GM12878 (cell line): ENCODE measurements around the gene SLC25A11. TPM values are rescaled to one million over a fixed set of nuclear protein-coding genes. Genes with fewer than 3 reads are reported as not detected.
"Not testable (repeated sequence)": the region's sequence is repeated elsewhere in the genome, so short reads cannot be mapped to it uniquely, and the experiment has no call there.

Source experiments
- ATAC-seq: fragments of 200-7000 bp; cut with Tn5 transposase; 3 replicates; pipeline ENCODE4 v1.9.1; 2020; ENCODE audit warnings: mild to moderate bottlenecking, moderate library complexity
- BruUV-seq: library from RNA; stranded (reverse); fragments of 400-500 nt; replicated peaks from 2 replicates; lab custom pipeline; 2021; lab: Mats Ljungman, UMichigan
- CTCF ChIA-PET: fragments of 300-600 bp; sonication (Branson Sonifier 250); formaldehyde crosslinking; extraction: SDS; loops from one replicate; lab custom pipeline; 2021; ENCODE audit warnings: inconsistent platforms; lab: Yijun Ruan, JAX
- POLR2A ChIA-PET: fragments of 350-600 bp; formaldehyde crosslinking; extraction: SDS; loops from one replicate; lab custom pipeline; 2021; ENCODE audit warnings: inconsistent platforms; lab: Charles Lee
- RAD21 ChIA-PET: fragments of 300-600 bp; sonication (Branson Sonifier 250); formaldehyde crosslinking; loops from one replicate; lab custom pipeline; 2023; ENCODE audit warnings: antibody characterized with exemption; ENCODE audit not compliant: unreplicated experiment; lab: Charles Lee
- SMC1A ChIA-PET: fragments of 300-600 bp; sonication (Branson Sonifier 250); formaldehyde crosslinking; loops from one replicate; lab custom pipeline; 2023; ENCODE audit not compliant: unreplicated experiment, uncharacterized antibody; lab: Charles Lee
- DNase-seq: peaks from one replicate; pipeline ENCODE4 v3.0.0-alpha.2; 2011; ENCODE audit warnings: low read depth, low spot score
- FAIRE-seq: peaks from 3 replicates; lab custom pipeline; 2011; peaks lifted over from hg19 to GRCh38; lab: Jason Lieb, UNC
- H2AFZ ChIP-seq: 2 replicates; pipeline ENCODE4 v1.6.0; 2011; ENCODE audit warnings: low read depth, low read length, control low read depth; ENCODE audit not compliant: control insufficient read depth
- H3K27ac ChIP-seq: 2 replicates; pipeline ENCODE4 v1.5.1; 2011; ENCODE audit warnings: control low read depth; ENCODE audit not compliant: control insufficient read depth, insufficient read depth
- H3K27me3 ChIP-seq, 2 experiments: replicated peaks in 1 of 2; 2 replicates each; pipeline versions ENCODE4 v1.6.0 to v1.6.1; 2011; ENCODE audit warnings: low read length in 1 of 2; ENCODE audit not compliant: control insufficient read depth in 2 of 2, insufficient read depth in 2 of 2
- H3K36me3 ChIP-seq, 2 experiments: 2 replicates each; pipeline ENCODE4 v1.5.1; 2011; ENCODE audit warnings: low read length in 1 of 2; ENCODE audit not compliant: control insufficient read depth in 2 of 2, insufficient read depth in 2 of 2
- H3K4me1 ChIP-seq: 2 replicates; pipeline ENCODE4 v1.6.1; 2011; ENCODE audit warnings: mild to moderate bottlenecking, low read length, moderate library complexity, mixed read lengths; ENCODE audit not compliant: control insufficient read depth, insufficient read depth
- H3K4me2 ChIP-seq: 2 replicates; pipeline ENCODE4 v1.6.0; 2011; ENCODE audit warnings: control low read depth; ENCODE audit not compliant: control insufficient read depth, insufficient read depth
- H3K4me3 ChIP-seq: fragments of 200-600 bp; sonication (generic); 2 replicates; pipeline ENCODE4 v1.5.1; 2016
- H3K79me2 ChIP-seq: 2 replicates; pipeline ENCODE4 v1.6.0; 2011; ENCODE audit warnings: low read length; ENCODE audit not compliant: control insufficient read depth, insufficient read depth
- H3K9ac ChIP-seq: 2 replicates; pipeline ENCODE4 v1.8.0; 2011; ENCODE audit warnings: low read length, control low read depth, mixed read lengths; ENCODE audit not compliant: control insufficient read depth, insufficient read depth
- H3K9me3 ChIP-seq: replicated peaks from 3 replicates; pipeline ENCODE4 v1.5.1; 2011; ENCODE audit warnings: mild to moderate bottlenecking, low read length; ENCODE audit not compliant: control insufficient read depth, insufficient read depth
- H4K20me1 ChIP-seq: 2 replicates; pipeline ENCODE4 v1.6.0; 2011; ENCODE audit not compliant: control insufficient read depth, insufficient read depth
- BHLHE40 ChIP-seq, 2 experiments: fragments of 450-650 bp in 1 of 2; IDR thresholded peaks; 2 replicates each; pipeline ENCODE4 v1.6.1; 2011 to 2017; ENCODE audit warnings: low read depth in 2 of 2, borderline replicate concordance in 1 of 2, improper control_type of control experiment in 1 of 2, low read length in 1 of 2, mild to moderate bottlenecking in 1 of 2
- GATAD2B ChIP-seq: fragments of 450-650 bp; conservative IDR thresholded peaks from 2 replicates; pipeline ENCODE4 v1.6.1; 2017; ENCODE audit warnings: low read depth, mild to moderate bottlenecking, moderate library complexity
- JUNB ChIP-seq: IDR thresholded peaks from 2 replicates; pipeline ENCODE4 v1.6.1; 2016; ENCODE audit warnings: antibody characterized with exemption, mild to moderate bottlenecking
- NFIC ChIP-seq: IDR thresholded peaks from 2 replicates; pipeline ENCODE4 v1.6.1; 2012; ENCODE audit warnings: low read depth, mild to moderate bottlenecking, inconsistent platforms, low read length, moderate library complexity
- NR2C2 ChIP-seq: IDR thresholded peaks from 2 replicates; pipeline ENCODE4 v1.6.1; 2011; ENCODE audit warnings: borderline replicate concordance, low read depth; ENCODE audit not compliant: control insufficient read depth, insufficient read length
- PAX8 ChIP-seq: fragments of 450-650 bp; IDR thresholded peaks from 2 replicates; pipeline ENCODE4 v1.6.1; 2017; ENCODE audit warnings: mild to moderate bottlenecking, moderate library complexity
- POLR2AphosphoS5 ChIP-seq: IDR thresholded peaks from 2 replicates; pipeline ENCODE4 v1.6.1; 2011; ENCODE audit warnings: mild to moderate bottlenecking, low read length, inconsistent platforms
- SMC3 ChIP-seq: IDR thresholded peaks from 2 replicates; pipeline ENCODE4 v1.6.1; 2011; ENCODE audit warnings: low read length, improper control_type of control experiment, borderline replicate concordance
- SUPT20H ChIP-seq: IDR thresholded peaks from 2 replicates; pipeline ENCODE4 v1.6.1; 2011; ENCODE audit warnings: low read depth, mild to moderate bottlenecking, low read length, moderate library complexity, borderline replicate concordance; ENCODE audit not compliant: control insufficient read depth
- ZNF274 ChIP-seq: IDR thresholded peaks from one replicate; pipeline ENCODE4 v1.8.0; 2011; ENCODE audit not compliant: insufficient read length, insufficient read depth
- WGBS: methylation state at CpG from one replicate; pipeline ENCODE4 v1.1.6; 2016; ENCODE audit warnings: low lambda C conversion rate; ENCODE audit not compliant: insufficient replicate concordance, insufficient coverage; ENCODE audit errors: missing lambda C conversion rate; 5-methylcytosine and 5-hydroxymethylcytosine counted together
- in situ Hi-C: fragments of 300-500 bp; cut with MboI; formaldehyde crosslinking; loops from 9 replicates; pipeline ENCODE4 v1.14.3; 2018; ENCODE audit warnings: mixed read lengths
- intact Hi-C: fragments of 100-400 bp; cut with micrococcal nuclease; formaldehyde crosslinking; loops from one replicate; pipeline ENCODE4 v1.14.2; 2022; ENCODE audit not compliant: unreplicated experiment
- polyA plus RNA-seq, 11 experiments: library from polyadenylated mRNA; depleted of rRNA in 4 of 11; unstranded in 6 of 11; stranded (reverse) in 5 of 11; fragments of >200 nt; fragmentation: Nextera tagmentation in 4 of 11; fragmentation: Illumina TruSeq in 1 of 11; extraction: Ambion mirVana in 4 of 11; extraction: Trizol in 1 of 11; gene quantifications; 1 replicate in 1 of 11; 2 replicates in 10 of 11; pipeline versions ENCODE4 v1.2.1 to v1.2.3, GENCODE V29; 2011 to 2016; ENCODE audit warnings: inconsistent platforms in 2 of 11, missing spikeins in 2 of 11, low read depth in 1 of 11
- total RNA-seq, 4 experiments: library from RNA; depleted of rRNA in 3 of 4; stranded (reverse); fragments of >200 nt in 3 of 4; fragmentation: Illumina TruSeq in 1 of 4; extraction: Trizol in 1 of 4; gene quantifications; 2 replicates each; pipeline versions ENCODE4 v1.2.1 to v1.2.3, GENCODE V29; 2013 to 2021
- TF ChIP-seq, protein P1 (sequence below), 3 experiments: IDR thresholded peaks in 2 of 3; conservative IDR thresholded peaks in 1 of 3; 2 replicates each; pipeline ENCODE4 v1.5.1; 2011; ENCODE audit warnings: low read depth in 3 of 3, low read length in 3 of 3, mild to moderate bottlenecking in 3 of 3, control low read depth in 2 of 3, moderate library complexity in 2 of 3, inconsistent platforms in 1 of 3, mixed read lengths in 1 of 3; ENCODE audit not compliant: control insufficient read depth in 2 of 3, insufficient read depth in 1 of 3; ENCODE audit errors: extremely low read depth in 1 of 3
- TF ChIP-seq, protein P2 (sequence below): IDR thresholded peaks from 2 replicates; pipeline ENCODE4 v1.6.1; 2012; ENCODE audit warnings: low read length, inconsistent platforms

Gene SLC25A11
- total and polyA plus RNA-seq, 10 of the 15 experiments (the other 5 are each of a cell fraction or from before 2014, with no cell fraction given): 5.8 to 142 (median 65.0) TPM

DNA sequence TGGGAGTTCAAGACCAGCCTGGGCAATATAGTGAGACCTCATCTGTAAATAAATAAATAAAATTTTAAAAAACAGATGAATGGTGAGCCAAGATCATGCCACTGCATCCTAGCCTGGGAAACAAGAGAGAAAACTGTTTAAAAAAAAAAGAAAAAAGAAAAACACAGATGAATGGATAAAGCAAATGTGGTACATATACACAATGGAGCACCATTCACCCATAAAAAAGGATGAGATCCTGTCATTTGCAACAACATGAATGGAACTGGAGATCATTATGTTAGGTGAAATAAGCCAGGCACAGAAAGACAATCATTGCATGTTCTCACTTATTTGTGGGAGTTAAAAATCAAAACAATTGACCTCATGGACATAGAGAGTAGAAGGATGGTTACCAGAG lies 33.2 kb downstream of the SLC25A11 start:
- SMC1A ChIA-PET, H3K4me2 ChIP-seq, CTCF ChIA-PET, POLR2A ChIA-PET, H3K27me3 ChIP-seq, H3K79me2 ChIP-seq, ATAC-seq, H3K9me3 ChIP-seq, H3K27ac ChIP-seq, H2AFZ ChIP-seq, H4K20me1 ChIP-seq, H3K4me3 ChIP-seq, intact Hi-C loops, H3K9ac ChIP-seq, FAIRE-seq, DNase-seq, BruUV-seq, in situ Hi-C loops, H3K36me3 ChIP-seq, RAD21 ChIA-PET: not testable (repeated sequence)
- H3K4me1 ChIP-seq: peaks cover 14% of the 10 kb centered on the region

DNA sequence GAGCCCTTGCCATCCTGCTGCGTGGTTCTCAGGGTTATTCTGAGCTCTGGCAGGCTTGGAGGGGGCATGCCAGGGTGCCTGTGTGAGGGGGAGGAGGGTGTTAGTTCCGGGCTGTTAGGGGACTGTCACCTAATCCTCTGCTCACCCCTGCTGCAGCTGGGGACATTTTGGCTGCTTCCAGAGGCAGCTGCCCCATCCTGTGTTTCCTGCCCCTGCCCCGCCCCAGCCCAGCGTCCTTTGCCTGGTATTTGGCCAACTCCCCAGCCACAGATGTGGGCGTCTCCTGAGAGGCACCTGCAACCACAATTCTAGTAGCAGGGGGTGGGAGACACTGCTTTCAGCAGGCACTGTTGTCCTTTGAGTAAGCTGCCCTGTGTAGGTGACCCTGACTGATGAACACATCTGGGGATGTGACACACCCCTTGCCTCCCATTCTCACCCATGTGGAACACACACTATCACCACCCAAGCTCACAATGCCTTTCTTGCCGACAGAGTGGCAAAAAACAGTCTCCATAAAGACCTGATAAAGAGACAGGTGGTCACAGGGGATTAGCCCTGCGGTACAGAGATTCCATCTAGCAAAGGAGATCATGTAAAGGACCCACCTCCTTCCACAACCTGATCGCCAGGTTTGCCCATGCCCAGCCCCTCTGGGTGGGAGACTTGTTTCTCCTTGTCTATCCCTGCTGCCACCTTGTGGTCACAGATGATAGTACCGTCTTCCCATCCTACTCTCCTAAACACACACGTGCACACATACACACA lies 36.6 kb downstream of the SLC25A11 start, which contains the start of gene CHRNE:
CHRNE (minus strand) TSS at position 48 of the 768 bp plus-strand sequence; CDS start at position 13, 35 bp downstream.
- Histone ChIP-seq H3K79me2 (no peaks in the 10 kb centered on the region), H2AFZ (no peak within 1 kb of the TSS; the same call in 1 of the 2 replicates), H3K9ac (no peak within 1 kb of the TSS), H3K4me1 (peaks cover 20% of the 10 kb centered on the region), H3K9me3 (no peaks in the 10 kb centered on the region; the same call in 2 of the 3 replicates), H3K27ac (no peak within 1 kb of the TSS), H3K36me3 (no peaks in the 10 kb centered on the region), H3K4me3 (no peak within 1 kb of the TSS), H4K20me1 (no peaks in the 10 kb centered on the region), H3K27me3 (no peaks in the 10 kb centered on the region; a peak in 2 of 4 replicates), H3K4me2 (peak within 1 kb of the TSS; percentile 36; the same call in 1 of the 2 replicates)
- 0% methylated on average over 10 of the region's 10 CpGs for WGBS
- no TSS peak for BruUV-seq
- in situ Hi-C loops (no loop called here), intact Hi-C loops (loop anchor here (5.0 kb wide), 1 partner anchor 171 kb away; the partner anchor contains the start of gene MED11)
- peak; percentile 80 for ATAC-seq
- peak; percentile 37 for DNase-seq
- FAIRE-seq: peak; percentile 91
- ChIA-PET SMC1A (interaction anchor here (0.6 to 1.6 kb wide), 10 partner anchors 13 to 336 kb away, joined by 3 to 4 read pairs (median 4); partner anchors contain the start of genes ARRB2, RNF167 and SLC25A11), RAD21 (interaction anchor here (0.9 to 1.3 kb wide), 3 partner anchors 37 to 194 kb away, joined by 3 to 4 read pairs (median 3); partner anchors contain the start of genes PFN1, RNF167 and SLC25A11), CTCF (interaction anchor here (0.6 to 3.0 kb wide), 24 partner anchors 10 to 467 kb away, joined by 3 to 11 read pairs (median 4); partner anchors contain the start of genes ARRB2 and SPAG7), POLR2A (interaction anchor here (1.4 kb wide), 1 partner anchor 35 kb away, joined by 3 read pairs; no protein-coding TSS in a partner anchor)
- TF ChIP-seq SMC3 (peak; percentile 46; the same call in 1 of the 2 replicates), PAX8 (no peak), POLR2AphosphoS5 (no peak), GATAD2B (peak; percentile 45; the same call in 1 of the 2 replicates), NFIC (no peak), BHLHE40 (IDR thresholded peaks at IDR 0.05; ENCODE audit: borderline replicate concordance in 1 of 2, low read depth in 2 of 2, low read length in 1 of 2) (peak; percentile 54 to 67; a peak in 2 of 4 replicates), SUPT20H (no peak), ZNF274 (no peak), JUNB (no peak), NR2C2 (no peak)
- TF ChIP-seq, protein P1, sequence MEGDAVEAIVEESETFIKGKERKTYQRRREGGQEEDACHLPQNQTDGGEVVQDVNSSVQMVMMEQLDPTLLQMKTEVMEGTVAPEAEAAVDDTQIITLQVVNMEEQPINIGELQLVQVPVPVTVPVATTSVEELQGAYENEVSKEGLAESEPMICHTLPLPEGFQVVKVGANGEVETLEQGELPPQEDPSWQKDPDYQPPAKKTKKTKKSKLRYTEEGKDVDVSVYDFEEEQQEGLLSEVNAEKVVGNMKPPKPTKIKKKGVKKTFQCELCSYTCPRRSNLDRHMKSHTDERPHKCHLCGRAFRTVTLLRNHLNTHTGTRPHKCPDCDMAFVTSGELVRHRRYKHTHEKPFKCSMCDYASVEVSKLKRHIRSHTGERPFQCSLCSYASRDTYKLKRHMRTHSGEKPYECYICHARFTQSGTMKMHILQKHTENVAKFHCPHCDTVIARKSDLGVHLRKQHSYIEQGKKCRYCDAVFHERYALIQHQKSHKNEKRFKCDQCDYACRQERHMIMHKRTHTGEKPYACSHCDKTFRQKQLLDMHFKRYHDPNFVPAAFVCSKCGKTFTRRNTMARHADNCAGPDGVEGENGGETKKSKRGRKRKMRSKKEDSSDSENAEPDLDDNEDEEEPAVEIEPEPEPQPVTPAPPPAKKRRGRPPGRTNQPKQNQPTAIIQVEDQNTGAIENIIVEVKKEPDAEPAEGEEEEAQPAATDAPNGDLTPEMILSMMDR (IDR thresholded peaks at IDR 0.05 in 2 of 3, conservative IDR thresholded peaks at IDR 0.05 in 1 of 3; ENCODE audit: control insufficient read depth in 2 of 3, extremely low read depth in 1 of 3, insufficient read depth in 1 of 3, low read depth in 3 of 3, low read length in 3 of 3): peak; percentile 73 to 81 (median 77)
- TF ChIP-seq, protein P2, sequence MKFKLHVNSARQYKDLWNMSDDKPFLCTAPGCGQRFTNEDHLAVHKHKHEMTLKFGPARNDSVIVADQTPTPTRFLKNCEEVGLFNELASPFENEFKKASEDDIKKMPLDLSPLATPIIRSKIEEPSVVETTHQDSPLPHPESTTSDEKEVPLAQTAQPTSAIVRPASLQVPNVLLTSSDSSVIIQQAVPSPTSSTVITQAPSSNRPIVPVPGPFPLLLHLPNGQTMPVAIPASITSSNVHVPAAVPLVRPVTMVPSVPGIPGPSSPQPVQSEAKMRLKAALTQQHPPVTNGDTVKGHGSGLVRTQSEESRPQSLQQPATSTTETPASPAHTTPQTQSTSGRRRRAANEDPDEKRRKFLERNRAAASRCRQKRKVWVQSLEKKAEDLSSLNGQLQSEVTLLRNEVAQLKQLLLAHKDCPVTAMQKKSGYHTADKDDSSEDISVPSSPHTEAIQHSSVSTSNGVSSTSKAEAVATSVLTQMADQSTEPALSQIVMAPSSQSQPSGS: no peak
